HG03469 (cell line): ENCODE measurements around the gene SV2C.

ENCODE experiments used
- ATAC-seq: cut with Tn5 transposase; IDR thresholded peaks from one replicate; pipeline ENCODE4 v1.9.1; 2021; ENCODE audit warnings: mild to moderate bottlenecking, moderate library complexity, moderate number of reproducible peaks; ENCODE audit not compliant: unreplicated experiment

Gene SV2C

GRCh38 chr5:76402251-76402885, 319.2 kb downstream of the SV2C start:
- peak; percentile 20 for ATAC-seq

- ATAC-seq: peak; percentile 28
Observed at GRCh38 chr5:76402886-76403765, 319.9 kb downstream of the SV2C start, which contains the start of gene IQGAP2. IQGAP2 (plus strand) TSS chr5:76403285; CDS start chr5:76403546, 261 bp downstream.
